ENCODE results near the gene ADAMTS13. TPM values are rescaled to one million over a fixed set of nuclear protein-coding genes. Genes with fewer than 3 reads are reported as not detected.

ADAMTS13 gene
- total RNA-seq, 1 donor: 1.3 TPM

- DNase-seq (ENCODE audit: low read depth): no peak
- TF ChIP-seq CTCF (IDR thresholded peaks at IDR 0.05; ENCODE audit: insufficient read depth, low read depth, low read length): no peak
- no peak overlapping the region for H3K4me3 ChIP-seq (ENCODE audit: low read depth, low read length)
Observed at GRCh38 chr9:133470427-133470924, 48.3 kb downstream of the ADAMTS13 start.

- TF ChIP-seq CTCF (IDR thresholded peaks at IDR 0.05; ENCODE audit: insufficient read depth, low read depth, low read length): no peak
- no peak for DNase-seq (ENCODE audit: low read depth)
- no peak overlapping the region for H3K4me3 ChIP-seq (ENCODE audit: low read depth, low read length)
Observed at GRCh38 chr9:133470988-133471387, 48.8 kb downstream of the ADAMTS13 start.

GRCh38 chr9:133471551-133472276, 49.5 kb downstream of the ADAMTS13 start:
- no peak overlapping the region for H3K4me3 ChIP-seq (ENCODE audit: low read depth, low read length)
- no peak for TF ChIP-seq CTCF (IDR thresholded peaks at IDR 0.05; ENCODE audit: insufficient read depth, low read depth, low read length)
- no peak for DNase-seq (ENCODE audit: low read depth)

GRCh38 chr9:133472277-133472645, 50.1 kb downstream of the ADAMTS13 start:
- no peak for TF ChIP-seq CTCF (IDR thresholded peaks at IDR 0.05; ENCODE audit: insufficient read depth, low read depth, low read length)
- H3K4me3 ChIP-seq (ENCODE audit: low read depth, low read length): no peak overlapping the region
- no peak for DNase-seq (ENCODE audit: low read depth)

- H3K4me3 ChIP-seq (ENCODE audit: low read depth, low read length): no peak overlapping the region
- DNase-seq (ENCODE audit: low read depth): no peak
- no peak for TF ChIP-seq CTCF (IDR thresholded peaks at IDR 0.05; ENCODE audit: insufficient read depth, low read depth, low read length)
Observed at GRCh38 chr9:133472753-133473378, 50.7 kb downstream of the ADAMTS13 start.

- no peak for DNase-seq (ENCODE audit: low read depth)
- no peak for TF ChIP-seq CTCF (IDR thresholded peaks at IDR 0.05; ENCODE audit: insufficient read depth, low read depth, low read length)
Observed at GRCh38 chr9:133473743-133474142, 51.6 kb downstream of the ADAMTS13 start.

More at GRCh38 chr9:133473743-133474142, 51.6 kb downstream of the ADAMTS13 start:
- H3K4me3 ChIP-seq (ENCODE audit: low read depth, low read length): no peak overlapping the region
